CD4-positive, alpha-beta memory T cell (primary cell): ENCODE results near the gene CDAN1. TPM values are rescaled to one million over a fixed set of nuclear protein-coding genes. Genes with fewer than 3 reads are reported as not detected.

Experiments used
- CTCF ChIA-PET: fragments of 350-600 bp; sonication (Branson Sonifier 250); formaldehyde crosslinking; loops from one replicate; lab custom pipeline; 2021; ENCODE audit warnings: inconsistent platforms; ENCODE audit not compliant: partially characterized antibody; lab: Charles Lee
- POLR2A ChIA-PET: fragments of 350-600 bp; sonication (Branson Sonifier 250); formaldehyde crosslinking; loops from one replicate; lab custom pipeline; 2021; ENCODE audit not compliant: partially characterized antibody; lab: Charles Lee
- DNase-seq, 5 donors: peaks; one replicate each; pipeline versions ENCODE4 v3.0.0 to v3.0.0-alpha.2; 2020 to 2022; ENCODE audit warnings: mixed read lengths in 1 of 5
- H3K27ac ChIP-seq: one replicate; pipeline ENCODE4 v1.7.0; 2013; ENCODE audit warnings: low read depth, low read length
- H3K27me3 ChIP-seq: 2 replicates; pipeline ENCODE4 v1.7.0; 2013; ENCODE audit warnings: mild to moderate bottlenecking, low read length, moderate library complexity; ENCODE audit not compliant: insufficient read depth
- H3K36me3 ChIP-seq: 2 replicates; pipeline ENCODE4 v1.7.0; 2013; ENCODE audit warnings: mild to moderate bottlenecking, low read length, moderate library complexity; ENCODE audit not compliant: insufficient read depth
- H3K4me1 ChIP-seq: 2 replicates; pipeline ENCODE4 v1.7.0; 2013; ENCODE audit warnings: mild to moderate bottlenecking, low read length, moderate library complexity; ENCODE audit not compliant: insufficient read depth
- H3K4me3 ChIP-seq, 2 donors: one replicate each; pipeline ENCODE4 v1.7.0; 2013; ENCODE audit warnings: low read length in 2 of 2, mild to moderate bottlenecking in 1 of 2
- H3K9me3 ChIP-seq, 2 donors: one replicate each; pipeline ENCODE4 v1.7.0; 2013; ENCODE audit warnings: low read length in 2 of 2, control low read depth in 1 of 2; ENCODE audit not compliant: control insufficient read depth in 1 of 2
- H3K27ac Mint-ChIP-seq, 7 donors: one replicate each; pipeline ENCODE4 v1.8.0; 2020 to 2021; ENCODE audit warnings: mixed read lengths in 7 of 7, mild to moderate bottlenecking in 6 of 7, inconsistent platforms in 3 of 7, moderate library complexity in 3 of 7
- H3K27me3 Mint-ChIP-seq, 2 donors: one replicate each; pipeline ENCODE4 v1.8.0; 2020 to 2021; ENCODE audit warnings: mixed read lengths in 2 of 2
- H3K36me3 Mint-ChIP-seq, 2 donors: one replicate each; pipeline ENCODE4 v1.8.0; 2020 to 2021; ENCODE audit warnings: mixed read lengths in 2 of 2, inconsistent platforms in 1 of 2, mild to moderate bottlenecking in 1 of 2
- H3K4me1 Mint-ChIP-seq, 4 donors: one replicate each; pipeline ENCODE4 v1.8.0; 2020 to 2021; ENCODE audit warnings: mixed read lengths in 4 of 4, mild to moderate bottlenecking in 1 of 4
- H3K4me3 Mint-ChIP-seq, 8 donors: one replicate each; pipeline ENCODE4 v1.8.0; 2020 to 2021; ENCODE audit warnings: mixed read lengths in 8 of 8, mild to moderate bottlenecking in 7 of 8, moderate library complexity in 6 of 8, inconsistent platforms in 3 of 8
- H3K9me3 Mint-ChIP-seq, 8 donors: one replicate each; pipeline ENCODE4 v1.8.0; 2020 to 2021; ENCODE audit warnings: mixed read lengths in 8 of 8, mild to moderate bottlenecking in 5 of 8, inconsistent platforms in 3 of 8, moderate library complexity in 1 of 8
- intact Hi-C: fragments of 100-400 bp; cut with micrococcal nuclease; formaldehyde crosslinking; loops from one replicate; pipeline ENCODE4 v1.15.1; 2023
- polyA plus RNA-seq, 2 donors: library from polyadenylated mRNA; unstranded; fragments of 300-500 nt; fragmentation: Illumina TruSeq; gene quantifications; one replicate each; pipeline ENCODE4 v1.2.3, GENCODE V29; 2021
- total RNA-seq, 2 experiments: library from RNA; stranded (reverse); gene quantifications; one replicate each; pipeline ENCODE4 v1.2.3, GENCODE V29; 2021

CDAN1 gene
- total and polyA plus RNA-seq, 4 experiments from 2014 or later, result 5.7 to 36.5 (median 22.3) TPM

DNA sequence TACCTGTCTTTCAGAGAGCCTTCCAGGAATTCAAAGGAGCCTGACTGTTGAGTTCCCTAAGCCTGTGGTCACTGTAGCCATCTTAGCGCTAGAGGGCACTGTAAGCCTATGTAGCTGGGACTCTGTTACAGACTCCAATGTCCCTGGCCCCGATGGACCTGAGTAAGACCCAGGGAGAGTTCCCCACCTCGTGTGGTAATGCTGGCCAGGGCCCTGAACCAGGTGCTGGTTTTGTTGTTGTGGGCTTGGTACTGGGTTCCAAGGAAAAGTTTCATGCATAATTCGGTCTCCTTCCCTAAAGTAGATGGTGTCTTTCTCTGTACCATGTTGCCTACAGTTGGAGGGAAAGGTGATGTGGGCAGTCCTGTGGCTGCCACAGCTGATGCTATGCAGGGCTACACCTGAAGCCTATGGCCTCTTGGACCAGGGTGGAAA is 32.4 kb downstream of the CDAN1 start:
- no peaks in the 10 kb centered on the region for H3K27me3 ChIP-seq
- H3K27me3 Mint-ChIP-seq, result no peaks in the 10 kb centered on the region
- POLR2A ChIA-PET, result interaction anchor here (0.8 kb wide), 1 partner anchor 222 kb away, joined by 3 read pairs; no protein-coding TSS in a partner anchor
- H3K4me3 Mint-ChIP-seq, result no peak overlapping the region
- peaks cover 0 to 5% (median 0%) of the 10 kb centered on the region in 4 donors for H3K4me1 Mint-ChIP-seq
- H3K4me3 ChIP-seq, result no peak overlapping the region
- H3K36me3 ChIP-seq, result no peaks in the 10 kb centered on the region
- no peaks in the 10 kb centered on the region for H3K9me3 ChIP-seq
- peaks cover 0 to 4% of the 10 kb centered on the region in 2 donors for H3K36me3 Mint-ChIP-seq
- intact Hi-C loops, result loop anchor here (1.0 kb wide), 2 partner anchors 222 to 481 kb away; partner anchors contain the start of gene CCNDBP1
- no peaks in the 10 kb centered on the region for H3K4me1 ChIP-seq
- H3K27ac ChIP-seq, result no peak overlapping the region
- H3K9me3 Mint-ChIP-seq, result no peaks in the 10 kb centered on the region
- H3K27ac Mint-ChIP-seq, result no peak overlapping the region
- peak; percentile 54 to 60 (median 55) for DNase-seq
- CTCF ChIA-PET, result interaction anchor here (0.9 to 5.3 kb wide), 7 partner anchors 27 to 581 kb away, joined by 3 to 80 read pairs (median 4); no protein-coding TSS in a partner anchor

DNA sequence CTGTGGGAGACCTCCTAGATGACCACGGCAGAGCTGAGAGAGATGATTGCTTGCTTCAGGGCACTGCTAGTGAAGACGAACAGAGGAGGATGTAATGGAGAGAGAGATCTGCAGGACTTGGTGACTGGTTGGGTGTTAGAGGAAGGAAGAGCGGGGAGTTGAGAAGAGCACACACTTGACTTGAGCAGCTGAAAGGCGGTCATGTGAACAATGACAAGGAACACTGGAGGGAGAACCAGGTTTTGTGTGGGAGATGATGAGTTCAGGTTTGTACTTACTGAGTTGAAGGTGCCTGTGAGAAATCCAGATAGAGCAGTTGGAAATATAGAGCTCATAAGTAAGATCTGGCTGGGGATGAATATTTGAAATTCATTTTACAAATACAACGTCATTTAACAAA is 40.3 kb downstream of the CDAN1 start:
- Histone ChIP-seq H3K4me3 (no peak overlapping the region), H3K4me1 (no peaks in the 10 kb centered on the region), H3K36me3 (no peaks in the 10 kb centered on the region), H3K27ac (no peak overlapping the region), H3K9me3 (no peaks in the 10 kb centered on the region), H3K27me3 (no peaks in the 10 kb centered on the region)
- peaks cover 0 to 4% of the 10 kb centered on the region in 2 donors for H3K36me3 Mint-ChIP-seq
- H3K4me3 Mint-ChIP-seq, result no peak overlapping the region
- CTCF ChIA-PET, result interaction anchor here (1.6 kb wide), 1 partner anchor 230 kb away, joined by 4 read pairs; no protein-coding TSS in a partner anchor
- H3K4me1 Mint-ChIP-seq, result no peaks in the 10 kb centered on the region
- POLR2A ChIA-PET, result no interaction called here
- intact Hi-C loops, result no loop called here
- no peaks in the 10 kb centered on the region for H3K27me3 Mint-ChIP-seq
- H3K9me3 Mint-ChIP-seq, result no peaks in the 10 kb centered on the region
- DNase-seq, result no peak
- H3K27ac Mint-ChIP-seq, result peak overlapping the region in 1 of 7 donors; percentile 4

DNA sequence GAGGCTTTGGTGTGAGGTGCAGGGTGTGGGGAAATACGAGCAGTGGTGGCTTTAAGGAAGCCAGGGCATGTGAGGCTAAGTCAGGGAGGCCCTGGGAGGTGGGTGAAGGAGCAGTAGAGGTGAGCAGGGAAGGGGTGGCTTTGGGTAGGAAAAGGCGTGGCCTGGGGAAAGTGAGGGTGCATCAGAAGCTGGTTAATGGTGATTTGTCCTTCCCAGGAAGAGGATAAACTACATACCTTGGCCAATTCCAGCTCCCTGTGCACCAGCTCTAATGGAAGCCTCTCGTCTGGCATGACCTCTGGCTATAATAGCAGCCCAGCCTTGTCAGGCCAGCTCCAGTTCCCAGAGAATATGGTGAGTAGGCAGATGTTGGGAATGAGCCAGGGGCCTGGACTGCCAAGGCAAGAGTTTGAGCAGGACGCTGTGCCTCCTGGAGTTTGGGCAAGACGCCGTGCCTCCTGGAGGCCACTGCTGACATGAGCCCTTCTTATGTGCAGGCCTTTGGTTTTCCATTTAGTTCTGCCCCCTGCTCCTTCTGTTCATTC is 41.3 kb downstream of the CDAN1 start:
- H3K27ac Mint-ChIP-seq, result peak overlapping the region in 3 of 7 donors; percentile 10 to 82 (median 77)
- H3K9me3 Mint-ChIP-seq, result no peaks in the 10 kb centered on the region
- Histone ChIP-seq H3K27ac (no peak overlapping the region), H3K9me3 (no peaks in the 10 kb centered on the region), H3K4me3 (no peak overlapping the region), H3K4me1 (no peaks in the 10 kb centered on the region), H3K36me3 (no peaks in the 10 kb centered on the region), H3K27me3 (no peaks in the 10 kb centered on the region)
- H3K27me3 Mint-ChIP-seq, result no peaks in the 10 kb centered on the region
- POLR2A ChIA-PET, result no interaction called here
- no peak for DNase-seq
- CTCF ChIA-PET, result no interaction called here
- intact Hi-C loops, result no loop called here
- H3K4me3 Mint-ChIP-seq, result no peak overlapping the region
- H3K36me3 Mint-ChIP-seq, result peaks cover 0 to 1% of the 10 kb centered on the region in 2 donors
- peaks cover 0 to 3% (median 0%) of the 10 kb centered on the region in 4 donors for H3K4me1 Mint-ChIP-seq

DNA sequence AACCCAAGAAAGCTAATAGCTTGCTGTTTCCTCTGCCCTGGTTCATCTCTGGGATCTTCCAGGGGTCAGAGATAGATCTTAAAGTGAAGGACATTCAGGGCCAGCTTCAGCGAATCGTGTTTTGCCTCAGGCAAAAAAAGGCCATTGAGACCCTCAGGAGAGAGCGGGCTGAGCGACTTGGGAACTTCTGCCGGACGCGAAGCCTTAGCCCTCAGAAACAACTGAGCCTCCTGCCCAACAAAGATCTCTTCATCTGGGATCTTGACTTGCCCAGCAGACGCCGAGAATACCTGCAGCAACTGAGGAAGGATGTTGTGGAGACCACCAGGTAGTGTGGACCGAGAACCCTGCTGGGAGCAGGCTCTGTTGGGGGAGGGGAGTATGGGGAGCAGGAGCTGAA is 42.5 kb downstream of the CDAN1 start:
- Mint-ChIP-seq H3K27me3 (no peaks in the 10 kb centered on the region), H3K9me3 (no peaks in the 10 kb centered on the region), H3K4me1 (peaks cover 0 to 3% (median 0%) of the 10 kb centered on the region in 4 donors), H3K36me3 (no peaks in the 10 kb centered on the region), H3K4me3 (no peak overlapping the region), H3K27ac (peak overlapping the region in 1 of 7 donors; percentile 46)
- Histone ChIP-seq H3K27me3 (no peaks in the 10 kb centered on the region), H3K4me3 (no peak overlapping the region), H3K9me3 (no peaks in the 10 kb centered on the region), H3K27ac (no peak overlapping the region), H3K36me3 (no peaks in the 10 kb centered on the region), H3K4me1 (no peaks in the 10 kb centered on the region)
- POLR2A ChIA-PET, result no interaction called here
- intact Hi-C loops, result no loop called here
- DNase-seq, result no peak
- CTCF ChIA-PET, result interaction anchor here (1.4 kb wide), 1 partner anchor 232 kb away, joined by 3 read pairs; no protein-coding TSS in a partner anchor

DNA sequence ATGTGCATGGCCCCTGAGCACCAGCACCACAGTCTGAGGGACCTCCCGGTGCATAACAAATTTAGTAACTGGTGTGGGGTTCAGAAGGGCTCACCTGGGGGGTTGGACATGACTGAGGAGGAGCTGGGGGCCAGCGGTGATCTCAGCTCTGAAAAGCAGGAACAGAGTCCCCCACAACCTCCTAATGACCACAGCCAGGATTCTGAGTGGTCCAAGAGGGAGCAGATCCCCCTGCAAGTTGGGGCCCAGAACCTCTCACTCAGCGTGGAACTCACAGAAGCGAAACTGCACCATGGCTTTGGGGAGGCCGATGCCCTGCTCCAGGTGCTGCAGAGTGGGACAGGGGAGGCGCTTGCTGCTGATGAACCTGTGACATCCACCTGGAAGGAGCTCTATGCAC is 43.0 kb downstream of the CDAN1 start:
- ChIA-PET CTCF (interaction anchor here (1.4 kb wide), 1 partner anchor 233 kb away, joined by 3 read pairs; no protein-coding TSS in a partner anchor), POLR2A (no interaction called here)
- H3K4me1 Mint-ChIP-seq, result peaks cover 0 to 3% (median 0%) of the 10 kb centered on the region in 4 donors
- no peaks in the 10 kb centered on the region for H3K36me3 Mint-ChIP-seq
- intact Hi-C loops, result no loop called here
- no peaks in the 10 kb centered on the region for H3K27me3 Mint-ChIP-seq
- H3K4me1 ChIP-seq, result no peaks in the 10 kb centered on the region
- no peak overlapping the region for H3K4me3 ChIP-seq
- H3K9me3 ChIP-seq, result no peaks in the 10 kb centered on the region
- no peaks in the 10 kb centered on the region for H3K9me3 Mint-ChIP-seq
- no peak for DNase-seq
- no peak overlapping the region for H3K27ac Mint-ChIP-seq
- no peaks in the 10 kb centered on the region for H3K36me3 ChIP-seq
- H3K4me3 Mint-ChIP-seq, result no peak overlapping the region
- H3K27me3 ChIP-seq, result no peaks in the 10 kb centered on the region
- H3K27ac ChIP-seq, result no peak overlapping the region

DNA sequence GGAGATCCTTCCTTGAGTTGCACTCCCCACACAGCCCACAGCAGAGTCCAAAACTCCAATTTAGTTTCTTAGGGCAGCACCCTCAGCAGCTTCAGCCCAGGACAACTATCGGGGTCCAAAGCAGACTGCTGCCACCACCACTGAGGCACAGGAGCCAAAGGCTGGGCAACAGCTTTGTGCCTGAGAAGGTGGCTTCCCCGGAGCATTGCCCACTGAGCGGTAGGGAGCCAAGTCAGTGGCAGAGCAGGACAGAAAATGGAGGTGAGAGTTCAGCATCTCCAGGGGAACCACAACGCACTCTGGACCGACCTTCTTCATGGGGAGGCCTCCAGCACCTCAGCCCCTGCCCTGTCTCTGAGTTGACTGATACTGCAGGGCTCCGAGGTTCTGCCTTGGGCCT is 43.4 kb downstream of the CDAN1 start:
- H3K27me3 ChIP-seq, result no peaks in the 10 kb centered on the region
- DNase-seq, result no peak
- H3K9me3 ChIP-seq, result no peaks in the 10 kb centered on the region
- no peaks in the 10 kb centered on the region for H3K36me3 ChIP-seq
- H3K4me3 ChIP-seq, result no peak overlapping the region
- Mint-ChIP-seq H3K4me3 (no peak overlapping the region), H3K9me3 (no peaks in the 10 kb centered on the region), H3K36me3 (no peaks in the 10 kb centered on the region), H3K27ac (no peak overlapping the region), H3K27me3 (no peaks in the 10 kb centered on the region), H3K4me1 (peaks cover 0 to 3% (median 0%) of the 10 kb centered on the region in 4 donors)
- CTCF ChIA-PET, result interaction anchor here (1.4 kb wide), 1 partner anchor 233 kb away, joined by 3 read pairs; no protein-coding TSS in a partner anchor
- H3K4me1 ChIP-seq, result no peaks in the 10 kb centered on the region
- POLR2A ChIA-PET, result no interaction called here
- intact Hi-C loops, result no loop called here
- H3K27ac ChIP-seq, result no peak overlapping the region

DNA sequence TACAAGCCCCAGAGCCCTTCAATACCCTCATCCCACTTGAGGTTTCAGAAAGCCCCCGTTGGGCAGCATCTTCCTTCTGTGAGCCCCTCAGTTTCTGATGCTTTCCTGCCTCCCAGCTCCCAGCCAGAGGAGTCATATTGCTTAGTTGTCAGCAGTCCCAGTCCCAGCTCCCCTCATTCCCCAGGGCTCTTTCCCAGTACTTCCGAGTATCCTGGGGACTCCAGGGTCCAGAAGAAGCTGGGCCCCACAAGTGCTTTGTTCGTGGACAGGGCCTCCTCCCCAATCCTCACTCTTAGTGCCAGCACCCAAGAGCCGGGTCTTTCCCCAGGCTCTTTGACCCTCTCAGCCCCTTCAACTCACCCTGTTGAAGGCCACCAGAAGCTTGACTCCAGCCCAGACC is 43.9 kb downstream of the CDAN1 start:
- no peak overlapping the region for H3K27ac ChIP-seq
- no peak overlapping the region for H3K4me3 ChIP-seq
- H3K36me3 Mint-ChIP-seq, result no peaks in the 10 kb centered on the region
- ChIA-PET POLR2A (no interaction called here), CTCF (no interaction called here)
- H3K4me3 Mint-ChIP-seq, result no peak overlapping the region
- H3K4me1 Mint-ChIP-seq, result peaks cover 0 to 3% (median 0%) of the 10 kb centered on the region in 4 donors
- no peaks in the 10 kb centered on the region for H3K9me3 Mint-ChIP-seq
- intact Hi-C loops, result no loop called here
- no peak overlapping the region for H3K27ac Mint-ChIP-seq
- H3K36me3 ChIP-seq, result no peaks in the 10 kb centered on the region
- H3K9me3 ChIP-seq, result no peaks in the 10 kb centered on the region
- DNase-seq, result no peak
- no peaks in the 10 kb centered on the region for H3K4me1 ChIP-seq
- H3K27me3 ChIP-seq, result no peaks in the 10 kb centered on the region
- no peaks in the 10 kb centered on the region for H3K27me3 Mint-ChIP-seq
